Trophoblast cell (in vitro differentiated cells and primary cell): ENCODE measurements around the gene CACNG7.

ENCODE experiments used
- DNase-seq, 2 donors: peaks; one replicate each; pipeline ENCODE4 v3.0.0-alpha.2; 2016
- H2AFZ ChIP-seq: 2 replicates; pipeline ENCODE4 v1.6.1; 2013; ENCODE audit warnings: low read length, moderate library complexity, mild to moderate bottlenecking; ENCODE audit not compliant: insufficient read depth, poor library complexity
- H2AK5ac ChIP-seq: 2 replicates; pipeline ENCODE4 v1.6.1; 2013; ENCODE audit warnings: mild to moderate bottlenecking, low read length
- H2BK120ac ChIP-seq: 2 replicates; pipeline ENCODE4 v1.6.1; 2013; ENCODE audit warnings: low read length, mild to moderate bottlenecking, moderate library complexity; ENCODE audit not compliant: insufficient read depth, poor library complexity
- H2BK12ac ChIP-seq: 2 replicates; pipeline ENCODE4 v1.6.1; 2013; ENCODE audit warnings: mild to moderate bottlenecking, low read length, moderate library complexity
- H2BK5ac ChIP-seq: 2 replicates; pipeline ENCODE4 v1.6.1; 2013; ENCODE audit warnings: low read length, low read depth, moderate library complexity, mild to moderate bottlenecking; ENCODE audit not compliant: poor library complexity
- H3K14ac ChIP-seq: 2 replicates; pipeline ENCODE4 v1.6.1; 2013; ENCODE audit warnings: mild to moderate bottlenecking, low read length
- H3K18ac ChIP-seq: 2 replicates; pipeline ENCODE4 v1.6.1; 2013; ENCODE audit warnings: mild to moderate bottlenecking, low read length
- H3K23ac ChIP-seq: 2 replicates; pipeline ENCODE4 v1.6.1; 2013; ENCODE audit warnings: low read length
- H3K27ac ChIP-seq: 2 replicates; pipeline ENCODE4 v1.5.1; 2013; ENCODE audit warnings: low read depth, mild to moderate bottlenecking, inconsistent platforms, low read length, moderate library complexity
- H3K27me3 ChIP-seq: 2 replicates; pipeline ENCODE4 v1.6.1; 2013; ENCODE audit warnings: inconsistent platforms, mild to moderate bottlenecking, low read length, moderate library complexity; ENCODE audit not compliant: insufficient read depth
- H3K36me3 ChIP-seq, 2 experiments: 1 replicate in 1 of 2; 2 replicates in 1 of 2; pipeline ENCODE4 v1.6.1; 2013; ENCODE audit warnings: low read length in 2 of 2, mild to moderate bottlenecking in 2 of 2, moderate library complexity in 1 of 2; ENCODE audit not compliant: insufficient read depth in 2 of 2, control insufficient read depth in 1 of 2
- H3K4ac ChIP-seq: 2 replicates; pipeline ENCODE4 v1.6.1; 2013; ENCODE audit warnings: low read depth, mild to moderate bottlenecking, low read length, moderate library complexity
- H3K4me1 ChIP-seq, 2 experiments: 1 replicate in 1 of 2; 2 replicates in 1 of 2; pipeline ENCODE4 v1.6.1; 2013; ENCODE audit warnings: low read length in 2 of 2, mild to moderate bottlenecking in 2 of 2, moderate library complexity in 1 of 2; ENCODE audit not compliant: insufficient read depth in 2 of 2, control insufficient read depth in 1 of 2
- H3K4me2 ChIP-seq: 2 replicates; pipeline ENCODE4 v1.6.1; 2013; ENCODE audit warnings: inconsistent platforms, mild to moderate bottlenecking, low read length, moderate library complexity
- H3K4me3 ChIP-seq: 2 replicates; pipeline ENCODE4 v1.5.1; 2013; ENCODE audit warnings: mild to moderate bottlenecking, low read depth, low read length, inconsistent platforms
- H3K79me1 ChIP-seq: one replicate; pipeline ENCODE4 v1.6.1; 2013; ENCODE audit warnings: low read length
- H3K79me2 ChIP-seq: 2 replicates; pipeline ENCODE4 v1.6.1; 2013; ENCODE audit warnings: low read length, mild to moderate bottlenecking; ENCODE audit not compliant: control insufficient read depth, insufficient read depth, poor library complexity
- H3K9ac ChIP-seq: 2 replicates; pipeline ENCODE4 v1.6.1; 2013; ENCODE audit warnings: mild to moderate bottlenecking, low read length
- H3K9me3 ChIP-seq: 2 replicates; pipeline ENCODE4 v1.6.1; 2013; ENCODE audit warnings: low read depth, mild to moderate bottlenecking, control low read depth, inconsistent platforms, low read length; ENCODE audit not compliant: insufficient read depth
- H4K12ac ChIP-seq: 2 replicates; pipeline ENCODE4 v1.6.1; 2013; ENCODE audit warnings: low read depth, mild to moderate bottlenecking, low read length, moderate library complexity
- H4K8ac ChIP-seq: 2 replicates; pipeline ENCODE4 v1.6.1; 2013; ENCODE audit warnings: low read depth, mild to moderate bottlenecking, low read length, moderate library complexity
- H4K91ac ChIP-seq: one replicate; pipeline ENCODE4 v1.6.1; 2013; ENCODE audit warnings: low read depth, mild to moderate bottlenecking, low read length, moderate library complexity
- WGBS: extraction: QIAGEN DNeasy Blood & Tissue Kit; methylation state at CpG from one replicate; pipeline ENCODE4 v1.1.7; 2013; ENCODE audit warnings: missing lambda C conversion rate; ENCODE audit not compliant: insufficient read length, insufficient coverage; ENCODE audit errors: extremely low coverage; 5-methylcytosine and 5-hydroxymethylcytosine counted together

The CACNG7 gene

GRCh38 chr19:53872762-53873161 lies 36.3 kb upstream of the CACNG7 start:
- WGBS, result no CpG with 5 or more reads among the region's 6 CpGs
- H2BK5ac ChIP-seq, result no peak overlapping the region

GRCh38 chr19:53873773-53874605 lies 35.1 kb upstream of the CACNG7 start:
- peaks cover 4% of the 10 kb centered on the region for H3K9me3 ChIP-seq
- peak overlapping the region; percentile 18 for H3K18ac ChIP-seq
- no peaks in the 10 kb centered on the region for H3K27me3 ChIP-seq
- H2BK5ac ChIP-seq, result no peak overlapping the region
- H2BK12ac ChIP-seq, result no peak overlapping the region
- H3K4me2 ChIP-seq, result no peak overlapping the region
- H3K4ac ChIP-seq, result no peak overlapping the region
- peaks cover 3 to 5% of the 10 kb centered on the region in 2 experiments for H3K4me1 ChIP-seq
- no peak overlapping the region for H2AFZ ChIP-seq
- H4K12ac ChIP-seq, result no peak overlapping the region
- no peak for DNase-seq
- H3K14ac ChIP-seq, result no peak overlapping the region
- H3K79me1 ChIP-seq, result peaks cover 2% of the 10 kb centered on the region
- no peak overlapping the region for H2AK5ac ChIP-seq
- no peak overlapping the region for H2BK120ac ChIP-seq
- WGBS, result no CpG with 5 or more reads among the region's 51 CpGs
- no peak overlapping the region for H3K23ac ChIP-seq
- peaks cover 6% of the 10 kb centered on the region for H3K79me2 ChIP-seq
- H4K8ac ChIP-seq, result no peak overlapping the region
- H3K27ac ChIP-seq, result no peak overlapping the region
- peaks cover 47 to 51% of the 10 kb centered on the region in 2 experiments for H3K36me3 ChIP-seq
- no peak overlapping the region for H3K4me3 ChIP-seq
- no peak overlapping the region for H3K9ac ChIP-seq
- H4K91ac ChIP-seq, result no peak overlapping the region

More at GRCh38 chr19:53872762-53873161, 36.3 kb upstream of the CACNG7 start:
- H3K36me3 ChIP-seq, result peaks cover 47 to 51% of the 10 kb centered on the region in 2 experiments
- H3K4ac ChIP-seq, result no peak overlapping the region
- H3K9ac ChIP-seq, result no peak overlapping the region
- no peak overlapping the region for H2BK12ac ChIP-seq
- peaks cover 17% of the 10 kb centered on the region for H3K79me2 ChIP-seq
- DNase-seq, result peak in 1 of 2 donors; percentile 27
- H3K9me3 ChIP-seq, result peaks cover 4% of the 10 kb centered on the region
- no peak overlapping the region for H3K14ac ChIP-seq
- no peak overlapping the region for H4K8ac ChIP-seq
- no peak overlapping the region for H2AFZ ChIP-seq
- H2AK5ac ChIP-seq, result no peak overlapping the region
- no peak overlapping the region for H3K23ac ChIP-seq
- no peaks in the 10 kb centered on the region for H3K27me3 ChIP-seq
- no peak overlapping the region for H4K91ac ChIP-seq
- no peak overlapping the region for H2BK120ac ChIP-seq
- H3K27ac ChIP-seq, result no peak overlapping the region
- peaks cover 12% of the 10 kb centered on the region for H3K79me1 ChIP-seq
- H3K4me1 ChIP-seq, result peaks cover 0 to 2% of the 10 kb centered on the region in 2 experiments
- no peak overlapping the region for H3K4me3 ChIP-seq
- H4K12ac ChIP-seq, result no peak overlapping the region
- no peak overlapping the region for H3K18ac ChIP-seq
- no peak overlapping the region for H3K4me2 ChIP-seq

- Histone ChIP-seq H3K9ac (no peak overlapping the region), H4K8ac (no peak overlapping the region), H3K36me3 (peaks cover 47 to 51% of the 10 kb centered on the region in 2 experiments), H3K27me3 (no peaks in the 10 kb centered on the region), H3K27ac (no peak overlapping the region), H3K23ac (no peak overlapping the region), H2AFZ (no peak overlapping the region), H3K79me1 (peaks cover 3% of the 10 kb centered on the region), H2BK12ac (no peak overlapping the region), H2AK5ac (no peak overlapping the region), H3K4me3 (no peak overlapping the region), H4K91ac (no peak overlapping the region), H2BK5ac (no peak overlapping the region), H3K4me1 (peaks cover 4 to 5% of the 10 kb centered on the region in 2 experiments), H3K4ac (no peak overlapping the region), H3K14ac (no peak overlapping the region), H3K79me2 (peaks cover 4% of the 10 kb centered on the region), H3K9me3 (peaks cover 4% of the 10 kb centered on the region), H2BK120ac (no peak overlapping the region), H3K4me2 (no peak overlapping the region), H4K12ac (no peak overlapping the region), H3K18ac (no peak overlapping the region)
- no CpG with 5 or more reads among the region's 6 CpGs for WGBS
- DNase-seq, result no peak
Observed at GRCh38 chr19:53874606-53874990, 34.5 kb upstream of the CACNG7 start.

GRCh38 chr19:53875602-53876325 lies 33.3 kb upstream of the CACNG7 start:
- H4K91ac ChIP-seq, result no peak overlapping the region
- H2BK12ac ChIP-seq, result no peak overlapping the region
- no peak overlapping the region for H3K9ac ChIP-seq
- no peak overlapping the region for H3K4me3 ChIP-seq
- H3K27me3 ChIP-seq, result no peaks in the 10 kb centered on the region
- no CpG with 5 or more reads among the region's 17 CpGs for WGBS
- no peak overlapping the region for H2AFZ ChIP-seq
- H4K12ac ChIP-seq, result no peak overlapping the region
- no peak overlapping the region for H3K14ac ChIP-seq
- DNase-seq, result peak in 1 of 2 donors; percentile 17
- no peak overlapping the region for H3K23ac ChIP-seq
- no peak overlapping the region for H3K18ac ChIP-seq
- no peak overlapping the region for H2AK5ac ChIP-seq
- peaks cover 3% of the 10 kb centered on the region for H3K79me2 ChIP-seq
- H2BK5ac ChIP-seq, result no peak overlapping the region
- no peak overlapping the region for H3K4ac ChIP-seq
- H3K9me3 ChIP-seq, result peaks cover 4% of the 10 kb centered on the region
- no peak overlapping the region for H4K8ac ChIP-seq
- H3K27ac ChIP-seq, result no peak overlapping the region
- H3K36me3 ChIP-seq, result peaks cover 43 to 45% of the 10 kb centered on the region in 2 experiments
- H3K79me1 ChIP-seq, result peaks cover 4% of the 10 kb centered on the region
- no peak overlapping the region for H2BK120ac ChIP-seq
- no peak overlapping the region for H3K4me2 ChIP-seq
- H3K4me1 ChIP-seq, result peaks cover 4 to 5% of the 10 kb centered on the region in 2 experiments
